Adipose tissue (tissue), 3 donors: ENCODE measurements around the gene ELL. TPM values are rescaled to one million over a fixed set of nuclear protein-coding genes. Genes with fewer than 3 reads are reported as not detected.
A peak's percentile ranks its signal among the peaks of the same experiment; 100 is the strongest.

ENCODE experiments used
- H3K27ac ChIP-seq: one replicate; pipeline ENCODE4 v1.5.1; 2013; ENCODE audit warnings: low read depth, low read length
- WGBS, 3 donors: extraction: QIAGEN DNeasy Blood & Tissue Kit; methylation state at CpG; one replicate each; pipeline ENCODE4 v1.1.7; 2013; 5-methylcytosine and 5-hydroxymethylcytosine counted together
- polyA plus RNA-seq, 3 donors: library from polyadenylated mRNA; stranded (reverse); fragments of 200-250 nt; gene quantifications; one replicate each; pipeline ENCODE4 v1.2.3, GENCODE V29; 2013
- donor health status: healthy with polysubstance abuse.
- donor health status: Bipolar disorder and iron deficiency.
- donor health status: healthy.

The ELL gene
- polyA plus RNA-seq, 3 donors = 6.5 to 25.9 (median 9.2) TPM

GRCh38 chr19:18478545-18479311, 43.1 kb downstream of the ELL start:
- H3K27ac ChIP-seq = peak overlapping the region; percentile 91
- 45 to 65% (median 48%) methylated on average over 17 of the region's 17 CpGs for WGBS, 3 donors

GRCh38 chr19:18477974-18478373, 43.9 kb downstream of the ELL start:
- H3K27ac ChIP-seq = peak overlapping the region; percentile 91
- WGBS, 3 donors = 76 to 85% (median 80%) methylated on average over 8 of the region's 8 CpGs

GRCh38 chr19:18477042-18477779, 44.7 kb downstream of the ELL start:
- WGBS, 3 donors = 63 to 86% (median 65%) methylated on average over 24 of the region's 24 CpGs
- no peak overlapping the region for H3K27ac ChIP-seq

GRCh38 chr19:18476507-18477041, 45.3 kb downstream of the ELL start:
- WGBS, 3 donors = 73 to 87% (median 76%) methylated on average over 14 of the region's 14 CpGs
- no peak overlapping the region for H3K27ac ChIP-seq

GRCh38 chr19:18475762-18476331, 46.0 kb downstream of the ELL start:
- 62 to 71% (median 66%) methylated on average over 19 of the region's 19 CpGs for whole genome bisulfite sequencing, 3 donors
- H3K27ac ChIP-seq = no peak overlapping the region

GRCh38 chr19:18475004-18475453, 46.8 kb downstream of the ELL start:
- 68 to 69% (median 68%) methylated on average over 5 of the region's 5 CpGs for WGBS, 3 donors
- H3K27ac ChIP-seq = no peak overlapping the region

- no peak overlapping the region for H3K27ac ChIP-seq
- 86 to 90% (median 86%) methylated on average over 13 of the region's 13 CpGs for WGBS, 3 donors
Measured at GRCh38 chr19:18474366-18474887, 47.4 kb downstream of the ELL start.

GRCh38 chr19:18473706-18474087, 48.2 kb downstream of the ELL start:
- H3K27ac ChIP-seq = no peak overlapping the region
- WGBS, 3 donors = 95 to 97% (median 96%) methylated on average over 8 of the region's 8 CpGs

- 57 to 87% (median 81%) methylated on average over 8 of the region's 8 CpGs for WGBS, 3 donors
- no peak overlapping the region for H3K27ac ChIP-seq
Measured at GRCh38 chr19:18473003-18473705, 48.7 kb downstream of the ELL start.

GRCh38 chr19:18470787-18471186, 51.1 kb downstream of the ELL start:
- H3K27ac ChIP-seq = no peak overlapping the region
- WGBS, 3 donors = 48 to 60% (median 58%) methylated on average over 2 of the region's 2 CpGs

GRCh38 chr19:18469069-18469846, 52.6 kb downstream of the ELL start:
- no peak overlapping the region for H3K27ac ChIP-seq

GRCh38 chr19:18468517-18468916, 53.4 kb downstream of the ELL start:
- H3K27ac ChIP-seq = no peak overlapping the region
- WGBS, 3 donors = 71 to 80% (median 74%) methylated on average over 3 of the region's 3 CpGs

More at GRCh38 chr19:18469069-18469846, 52.6 kb downstream of the ELL start:
- 53 to 73% (median 70%) methylated on average over 26 to 28 of the region's 28 CpGs for WGBS, 3 donors

GRCh38 chr19:18467978-18468377, 53.9 kb downstream of the ELL start:
- H3K27ac ChIP-seq = no peak overlapping the region
- WGBS, 3 donors = 77 to 93% (median 80%) methylated on average over 3 of the region's 3 CpGs

- H3K27ac ChIP-seq = no peak overlapping the region
- 84 to 94% (median 91%) methylated on average over 11 of the region's 11 CpGs for WGBS, 3 donors
Measured at GRCh38 chr19:18466354-18466753, 55.5 kb downstream of the ELL start.

GRCh38 chr19:18465964-18466339, 55.9 kb downstream of the ELL start:
- H3K27ac ChIP-seq = no peak overlapping the region

GRCh38 chr19:18465214-18465963, 56.5 kb downstream of the ELL start:
- no peak overlapping the region for H3K27ac ChIP-seq
- WGBS, 3 donors = 85 to 92% (median 90%) methylated on average over 30 of the region's 30 CpGs

More at GRCh38 chr19:18465964-18466339, 55.9 kb downstream of the ELL start:
- 84 to 90% (median 89%) methylated on average over 6 of the region's 6 CpGs for WGBS, 3 donors

- WGBS, 3 donors = 4 to 17% (median 16%) methylated on average over 8 of the region's 8 CpGs
- no peak overlapping the region for H3K27ac ChIP-seq
Measured at GRCh38 chr19:18464646-18465045, 57.2 kb downstream of the ELL start.
